Measurements from ENCODE around the gene PPIA. TPM values are rescaled to one million over a fixed set of nuclear protein-coding genes. Genes with fewer than 3 reads are reported as not detected.

The PPIA gene
- total RNA-seq, 1 experiment from 2014 or later, result 2,409 TPM

DNA sequence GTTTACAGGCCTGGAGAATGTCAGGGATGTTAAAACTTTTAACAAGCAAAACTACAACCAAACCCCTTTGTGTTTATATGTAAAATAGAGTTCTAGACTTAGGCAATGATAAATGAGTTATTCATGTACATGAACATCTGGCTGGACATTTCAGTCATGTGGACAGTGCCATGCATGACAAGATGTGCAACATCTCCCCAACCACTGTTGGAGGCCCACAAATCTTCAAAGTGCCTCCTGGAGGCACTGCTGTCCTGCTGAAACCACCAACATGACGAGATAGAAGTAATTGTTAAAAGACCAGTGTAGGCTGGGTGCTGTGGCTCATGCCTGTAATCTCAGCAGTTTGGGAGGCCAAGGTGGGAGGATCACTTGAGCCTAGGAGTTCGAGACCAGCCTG is 18.4 kb downstream of the PPIA start:
- no peak for DNase-seq
- Histone ChIP-seq H2AK5ac (ENCODE audit: insufficient read length, low read length) (no peak overlapping the region), H3K18ac (ENCODE audit: insufficient read length, low read depth, low read length) (no peak overlapping the region), H4K91ac (ENCODE audit: insufficient read length, low read depth, low read length) (no peak overlapping the region), H3K4me1 (ENCODE audit: insufficient read depth, low read length) (no peaks in the 10 kb centered on the region), H2BK120ac (ENCODE audit: low read depth, low read length, poor library complexity, severe bottlenecking) (no peak overlapping the region), H3K27ac (ENCODE audit: insufficient read length, low read depth, low read length) (no peak overlapping the region), H3K4ac (ENCODE audit: low read depth, low read length) (no peak overlapping the region), H3K79me2 (ENCODE audit: insufficient read depth, low read length) (no peaks in the 10 kb centered on the region), H3K56ac (ENCODE audit: insufficient read length, low read depth, low read length) (no peak overlapping the region), H3K9me3 (ENCODE audit: control insufficient read depth, low read depth, low read length) (no peaks in the 10 kb centered on the region), H3T11ph (ENCODE audit: low read length) (no peak overlapping the region), H3K9ac (ENCODE audit: extremely low read depth, insufficient read length, low read length) (no peak overlapping the region), H3K79me1 (ENCODE audit: insufficient read depth, low read depth, low read length, poor library complexity, severe bottlenecking) (no peaks in the 10 kb centered on the region), H4K8ac (replicated peaks; ENCODE audit: insufficient read length, low read depth, low read length) (no peak overlapping the region), H3K23ac (ENCODE audit: insufficient read length, low read depth, low read length) (no peak overlapping the region), H2BK5ac (ENCODE audit: insufficient read length, low read length) (no peak overlapping the region), H3K23me2 (ENCODE audit: insufficient read length, low read depth, low read length, poor library complexity, severe bottlenecking) (no peaks in the 10 kb centered on the region), H2AFZ (ENCODE audit: low read length) (no peak overlapping the region), H3K27me3 (ENCODE audit: insufficient read depth, low read length) (no peaks in the 10 kb centered on the region), H2BK12ac (ENCODE audit: insufficient read length, low read depth, low read length) (no peak overlapping the region), H4K5ac (ENCODE audit: insufficient read length, low read depth, low read length) (no peak overlapping the region), H4K20me1 (ENCODE audit: control insufficient read depth, insufficient read depth, insufficient read length) (no peaks in the 10 kb centered on the region), H2BK15ac (ENCODE audit: low read depth, low read length) (no peak overlapping the region), H2BK20ac (ENCODE audit: low read depth, low read length, poor library complexity, severe bottlenecking) (no peak overlapping the region), H3K14ac (ENCODE audit: insufficient read depth, low read length) (no peak overlapping the region), H3K4me2 (ENCODE audit: insufficient read depth, insufficient read length, low read length) (no peak overlapping the region)
- H3K27me3 Mint-ChIP-seq (ENCODE audit: low read depth), result no peaks in the 10 kb centered on the region
- no peak overlapping the region for H3K27ac Mint-ChIP-seq
- H3K36me3 Mint-ChIP-seq (ENCODE audit: insufficient read depth in 1 of 3, low read depth in 3 of 3), result no peaks in the 10 kb centered on the region
- H3K4me3 Mint-ChIP-seq, result no peak overlapping the region
- no peaks in the 10 kb centered on the region for H3K9me3 Mint-ChIP-seq
- H3K4me1 Mint-ChIP-seq, result 0 out of 4 replicates have a peak, but pooled peaks cover 0 to 4% of the 10 kb centered on the region in 2 experiments
- TF ChIP-seq, protein P1, sequence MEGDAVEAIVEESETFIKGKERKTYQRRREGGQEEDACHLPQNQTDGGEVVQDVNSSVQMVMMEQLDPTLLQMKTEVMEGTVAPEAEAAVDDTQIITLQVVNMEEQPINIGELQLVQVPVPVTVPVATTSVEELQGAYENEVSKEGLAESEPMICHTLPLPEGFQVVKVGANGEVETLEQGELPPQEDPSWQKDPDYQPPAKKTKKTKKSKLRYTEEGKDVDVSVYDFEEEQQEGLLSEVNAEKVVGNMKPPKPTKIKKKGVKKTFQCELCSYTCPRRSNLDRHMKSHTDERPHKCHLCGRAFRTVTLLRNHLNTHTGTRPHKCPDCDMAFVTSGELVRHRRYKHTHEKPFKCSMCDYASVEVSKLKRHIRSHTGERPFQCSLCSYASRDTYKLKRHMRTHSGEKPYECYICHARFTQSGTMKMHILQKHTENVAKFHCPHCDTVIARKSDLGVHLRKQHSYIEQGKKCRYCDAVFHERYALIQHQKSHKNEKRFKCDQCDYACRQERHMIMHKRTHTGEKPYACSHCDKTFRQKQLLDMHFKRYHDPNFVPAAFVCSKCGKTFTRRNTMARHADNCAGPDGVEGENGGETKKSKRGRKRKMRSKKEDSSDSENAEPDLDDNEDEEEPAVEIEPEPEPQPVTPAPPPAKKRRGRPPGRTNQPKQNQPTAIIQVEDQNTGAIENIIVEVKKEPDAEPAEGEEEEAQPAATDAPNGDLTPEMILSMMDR (conservative IDR thresholded peaks at IDR 0.05), result no peak
- no CpG with 5 or more reads among the region's 2 CpGs for WGBS (ENCODE audit: extremely low coverage, insufficient read length, low lambda C conversion rate)

Data from H9 (cell line).